ENCODE data around the gene MLLT1.

MLLT1 gene

DNA sequence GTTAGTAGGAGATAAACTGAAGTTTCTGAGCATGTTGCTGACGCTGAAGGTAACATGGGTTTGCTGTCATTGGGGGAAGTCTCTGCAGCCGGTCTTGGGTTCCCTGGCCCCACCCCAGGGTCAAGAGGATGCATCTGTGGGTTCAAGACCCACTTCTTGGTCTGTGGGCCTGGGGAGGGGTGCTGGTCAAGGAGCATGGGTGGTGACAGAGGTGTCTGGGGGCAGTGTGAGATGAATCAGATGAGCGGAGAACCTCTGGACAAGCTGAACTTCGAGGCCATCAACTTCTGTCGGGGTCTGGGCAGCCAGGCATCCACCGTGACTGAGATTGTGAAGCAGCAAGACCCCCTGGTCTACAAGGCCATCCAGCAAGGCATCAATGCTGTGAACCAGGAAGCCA lies 92.4 kb downstream of the MLLT1 start:
- Histone ChIP-seq H3K36me3 (ENCODE audit: control insufficient read depth, low read length) (peaks cover 5% of the 10 kb centered on the region), H3K27me3 (ENCODE audit: control insufficient read depth, low read length) (no peaks in the 10 kb centered on the region), H3F3A (ENCODE audit: control insufficient read depth, insufficient read depth) (no peaks in the 10 kb centered on the region), H3K79me2 (ENCODE audit: control insufficient read depth, low read length) (no peaks in the 10 kb centered on the region), H3K4me3 (ENCODE audit: low read length) (no peak overlapping the region), H3K9me2 (replicated peaks; ENCODE audit: control insufficient read depth, low read length) (no peaks in the 10 kb centered on the region), H3K27ac (ENCODE audit: low read depth, low read length) (no peak overlapping the region), H3K9me3 (ENCODE audit: control insufficient read depth, insufficient read depth, low read length) (no peaks in the 10 kb centered on the region), H3K4me1 (ENCODE audit: control insufficient read depth, low read length) (no peaks in the 10 kb centered on the region), H4K20me1 (ENCODE audit: control insufficient read depth, insufficient read depth, low read depth, low read length) (no peaks in the 10 kb centered on the region), H3K4me2 (ENCODE audit: low read length) (no peak overlapping the region)
- TF ChIP-seq CTCF (IDR thresholded peaks at IDR 0.05; ENCODE audit: low read depth, low read length, poor library complexity, severe bottlenecking) (no peak), EZH2phosphoT487 (IDR thresholded peaks at IDR 0.05; ENCODE audit: borderline replicate concordance, low read length) (no peak)

GRCh38 chr19:6185835-6186834 lies 93.6 kb downstream of the MLLT1 start:
- Histone ChIP-seq H4K20me1 (ENCODE audit: control insufficient read depth, insufficient read depth, low read depth, low read length) (no peaks in the 10 kb centered on the region), H3K9me2 (replicated peaks; ENCODE audit: control insufficient read depth, low read length) (no peaks in the 10 kb centered on the region), H3K4me1 (ENCODE audit: control insufficient read depth, low read length) (no peaks in the 10 kb centered on the region), H3K4me2 (ENCODE audit: low read length) (no peak overlapping the region), H3K27ac (ENCODE audit: low read depth, low read length) (no peak overlapping the region), H3K79me2 (ENCODE audit: control insufficient read depth, low read length) (no peaks in the 10 kb centered on the region), H3K36me3 (ENCODE audit: control insufficient read depth, low read length) (no peaks in the 10 kb centered on the region; the same call in 1 of the 2 replicates), H3K9me3 (ENCODE audit: control insufficient read depth, insufficient read depth, low read length) (no peaks in the 10 kb centered on the region), H3K27me3 (ENCODE audit: control insufficient read depth, low read length) (no peaks in the 10 kb centered on the region), H3K4me3 (ENCODE audit: low read length) (no peak overlapping the region), H3F3A (ENCODE audit: control insufficient read depth, insufficient read depth) (no peaks in the 10 kb centered on the region)
- TF ChIP-seq EZH2phosphoT487 (IDR thresholded peaks at IDR 0.05; ENCODE audit: borderline replicate concordance, low read length), result no peak
- TF ChIP-seq CTCF (IDR thresholded peaks at IDR 0.05; ENCODE audit: low read depth, low read length, poor library complexity, severe bottlenecking), result no peak

- no peaks in the 10 kb centered on the region for H3K36me3 ChIP-seq (ENCODE audit: control insufficient read depth, low read length)
- no peaks in the 10 kb centered on the region for H4K20me1 ChIP-seq (ENCODE audit: control insufficient read depth, insufficient read depth, low read depth, low read length)
- H3K9me3 ChIP-seq (ENCODE audit: control insufficient read depth, insufficient read depth, low read length), result no peaks in the 10 kb centered on the region
- no peak for TF ChIP-seq CTCF (IDR thresholded peaks at IDR 0.05; ENCODE audit: low read depth, low read length, poor library complexity, severe bottlenecking)
- no peak for TF ChIP-seq EZH2phosphoT487 (IDR thresholded peaks at IDR 0.05; ENCODE audit: borderline replicate concordance, low read length)
- no peaks in the 10 kb centered on the region for H3K9me2 ChIP-seq (replicated peaks; ENCODE audit: control insufficient read depth, low read length)
- H3K27ac ChIP-seq (ENCODE audit: low read depth, low read length), result no peak overlapping the region
- no peaks in the 10 kb centered on the region for H3F3A ChIP-seq (ENCODE audit: control insufficient read depth, insufficient read depth)
- no peaks in the 10 kb centered on the region for H3K4me1 ChIP-seq (ENCODE audit: control insufficient read depth, low read length)
- H3K4me3 ChIP-seq (ENCODE audit: low read length), result no peak overlapping the region
- H3K27me3 ChIP-seq (ENCODE audit: control insufficient read depth, low read length), result no peaks in the 10 kb centered on the region; the same call in 1 of the 2 replicates
- H3K79me2 ChIP-seq (ENCODE audit: control insufficient read depth, low read length), result no peaks in the 10 kb centered on the region
- H3K4me2 ChIP-seq (ENCODE audit: low read length), result no peak overlapping the region
Measured at GRCh38 chr19:6185093-6185834, 94.5 kb downstream of the MLLT1 start.
